ENCODE measurements around the gene PYHIN1. TPM values are rescaled to one million over a fixed set of nuclear protein-coding genes. Genes with fewer than 3 reads are reported as not detected.

The PYHIN1 gene
- total and polyA plus RNA-seq, 2 of the 8 experiments (the other 6 are each of a cell fraction or from before 2014, with no cell fraction given) = not detected

GRCh38 chr1:158946785-158947184 lies 15.4 kb downstream of the PYHIN1 start:
- ChIA-PET POLR2A (ENCODE audit: partially characterized antibody) (no interaction called here), CTCF (ENCODE audit: partially characterized antibody) (no interaction called here)
- peaks cover 0 to under 1% of the 10 kb centered on the region in 2 experiments; a peak in 1 of 4 replicates for H3K9me3 ChIP-seq (ENCODE audit: insufficient read depth in 2 of 2, low read depth in 1 of 2, low read length in 1 of 2)
- H4K91ac ChIP-seq (replicated peaks; ENCODE audit: insufficient read length, low read length) = no peak overlapping the region
- no peaks in the 10 kb centered on the region for H3K36me3 ChIP-seq (ENCODE audit: control insufficient read depth in 2 of 4, insufficient read depth in 4 of 4, low read length in 3 of 4)
- H3K27me3 ChIP-seq (replicated peaks in 1 of 4; ENCODE audit: control insufficient read depth in 3 of 4, extremely low read depth in 1 of 4, insufficient read depth in 3 of 4, low read length in 3 of 4) = no peaks in the 10 kb centered on the region
- H4K20me1 ChIP-seq (replicated peaks in 1 of 2; ENCODE audit: control insufficient read depth in 1 of 2, insufficient read depth in 2 of 2, low read length in 2 of 2) = no peaks in the 10 kb centered on the region
- H2BK5ac ChIP-seq (ENCODE audit: low read depth, low read length) = no peak overlapping the region
- H3K4me1 ChIP-seq (replicated peaks in 1 of 4; ENCODE audit: control insufficient read depth in 3 of 4, insufficient read depth in 4 of 4, low read length in 3 of 4) = no peaks in the 10 kb centered on the region
- no peak overlapping the region for H2AFZ ChIP-seq (ENCODE audit: low read length)
- no peaks in the 10 kb centered on the region for H3K79me1 ChIP-seq (ENCODE audit: low read depth, low read length)
- FAIRE-seq (no peak), DNase-seq (ENCODE audit: low read depth in 1 of 2, low spot score in 2 of 2) (no peak)
- H3K27ac ChIP-seq (ENCODE audit: low read depth, low read length) = no peak overlapping the region
- H3K4me2 ChIP-seq (ENCODE audit: insufficient read depth in 1 of 2, low read depth in 2 of 2, low read length in 2 of 2) = no peak overlapping the region
- no peak overlapping the region for H2BK20ac ChIP-seq (ENCODE audit: low read length)
- no peak overlapping the region for H3K56ac ChIP-seq (replicated peaks; ENCODE audit: insufficient read length, low read depth, low read length)
- H3K4ac ChIP-seq (replicated peaks; ENCODE audit: insufficient read length, low read depth, low read length) = no peak overlapping the region
- H3K18ac ChIP-seq (ENCODE audit: extremely low read depth, low read length) = no peak overlapping the region
- no peak for TF ChIP-seq HDAC2 (IDR thresholded peaks at IDR 0.05; ENCODE audit: borderline replicate concordance in 1 of 2, low read depth in 2 of 2, low read length in 2 of 2)
- TF ChIP-seq E2F6 (IDR thresholded peaks at IDR 0.05) = no peak
- H3K79me2 ChIP-seq (ENCODE audit: control insufficient read depth in 1 of 2, insufficient read depth in 2 of 2, low read length in 2 of 2) = no peaks in the 10 kb centered on the region
- H2AK5ac ChIP-seq (ENCODE audit: low read depth, low read length) = no peak overlapping the region
- H3K14ac ChIP-seq (ENCODE audit: insufficient read length) = no peak overlapping the region
- H4K5ac ChIP-seq (ENCODE audit: insufficient read length, low read depth, low read length) = no peak overlapping the region
- H2BK15ac ChIP-seq (ENCODE audit: low read length) = no peak overlapping the region
- no peaks in the 10 kb centered on the region for H3K23me2 ChIP-seq (ENCODE audit: low read depth, low read length)
- H3K9ac ChIP-seq (replicated peaks in 1 of 4; ENCODE audit: extremely low read depth in 1 of 4, low read depth in 3 of 4, low read length in 3 of 4) = no peak overlapping the region
- no peak overlapping the region for H2BK12ac ChIP-seq (ENCODE audit: low read depth, low read length)
- no peak overlapping the region for H2BK120ac ChIP-seq (replicated peaks; ENCODE audit: low read depth, low read length)
- no peak overlapping the region for H3K4me3 ChIP-seq (ENCODE audit: extremely low read depth in 1 of 4, insufficient read depth in 2 of 4, low read depth in 3 of 4, low read length in 4 of 4)
- H4K8ac ChIP-seq (ENCODE audit: extremely low read depth, insufficient read depth, low read length) = no peak overlapping the region
- no peak overlapping the region for H3K23ac ChIP-seq (ENCODE audit: insufficient read length)

Measured in H1 (cell line).